ENCODE data around the gene ZAP70.

The ZAP70 gene

GRCh38 chr2:97735161-97735561 is 21.8 kb downstream of the ZAP70 start:
- DNase-seq, result no peak

GRCh38 chr2:97736185-97736584 is 22.8 kb downstream of the ZAP70 start:
- DNase-seq, result no peak

- no peak for DNase-seq
Observed at GRCh38 chr2:97736608-97737330, 23.4 kb downstream of the ZAP70 start.

GRCh38 chr2:97737421-97738178 is 24.2 kb downstream of the ZAP70 start:
- no peak for DNase-seq

GRCh38 chr2:97738179-97739019 is 25.0 kb downstream of the ZAP70 start:
- DNase-seq, result no peak

- DNase-seq, result no peak
Observed at GRCh38 chr2:97739020-97739892, 25.9 kb downstream of the ZAP70 start.

- DNase-seq, result no peak
Observed at GRCh38 chr2:97739893-97740245, 26.5 kb downstream of the ZAP70 start.

GRCh38 chr2:97740590-97741182 is 27.3 kb downstream of the ZAP70 start:
- DNase-seq, result no peak

- DNase-seq, result no peak
Observed at GRCh38 chr2:97741251-97741650, 27.9 kb downstream of the ZAP70 start.

GRCh38 chr2:97741686-97742085 is 28.3 kb downstream of the ZAP70 start:
- DNase-seq, result no peak

- no peak for DNase-seq
Observed at GRCh38 chr2:97742381-97742847, 29.0 kb downstream of the ZAP70 start.

- no peak for DNase-seq
Observed at GRCh38 chr2:97743913-97744312, 30.5 kb downstream of the ZAP70 start.

GRCh38 chr2:97745474-97746174 is 32.2 kb downstream of the ZAP70 start:
- no peak for DNase-seq

- no peak for DNase-seq
Observed at GRCh38 chr2:97747285-97747684, 33.9 kb downstream of the ZAP70 start.

- DNase-seq, result no peak
Observed at GRCh38 chr2:97747716-97748115, 34.3 kb downstream of the ZAP70 start.

- DNase-seq, result no peak
Observed at GRCh38 chr2:97749581-97749980, 36.2 kb downstream of the ZAP70 start.

GRCh38 chr2:97750017-97750416 is 36.6 kb downstream of the ZAP70 start:
- DNase-seq, result no peak

GRCh38 chr2:97751752-97752151 is 38.4 kb downstream of the ZAP70 start:
- DNase-seq, result no peak

- no peak for DNase-seq
Observed at GRCh38 chr2:97752342-97753334, 39.3 kb downstream of the ZAP70 start.

- no peak for DNase-seq
Observed at GRCh38 chr2:97754690-97755346, 41.4 kb downstream of the ZAP70 start.
